C4-2B (cell line): ENCODE results near the gene CRLF2.
"Not testable (repeated sequence)": the region's sequence is repeated elsewhere in the genome, so short reads cannot be mapped to it uniquely, and the experiment has no call there.

Experiments used
- CTCF ChIP-seq: fragments of 450-650 bp; conservative IDR thresholded peaks from 2 replicates; pipeline ENCODE4 v1.5.1; 2017; ENCODE audit warnings: mild to moderate bottlenecking
- ZFX ChIP-seq: fragments of 450-650 bp; IDR thresholded peaks from 2 replicates; pipeline ENCODE4 v1.6.1; 2017

- not testable (repeated sequence) for TF ChIP-seq CTCF, ZFX
Observed at GRCh38 chrX:1173435-1173834, 39.0 kb downstream of the CRLF2 start.
